Measurements from ENCODE around the gene TMEM41A. TPM values are rescaled to one million over a fixed set of nuclear protein-coding genes. Genes with fewer than 3 reads are reported as not detected.

TMEM41A gene
- total RNA-seq, 1 experiment from 2014 or later: 14.4 TPM

DNA sequence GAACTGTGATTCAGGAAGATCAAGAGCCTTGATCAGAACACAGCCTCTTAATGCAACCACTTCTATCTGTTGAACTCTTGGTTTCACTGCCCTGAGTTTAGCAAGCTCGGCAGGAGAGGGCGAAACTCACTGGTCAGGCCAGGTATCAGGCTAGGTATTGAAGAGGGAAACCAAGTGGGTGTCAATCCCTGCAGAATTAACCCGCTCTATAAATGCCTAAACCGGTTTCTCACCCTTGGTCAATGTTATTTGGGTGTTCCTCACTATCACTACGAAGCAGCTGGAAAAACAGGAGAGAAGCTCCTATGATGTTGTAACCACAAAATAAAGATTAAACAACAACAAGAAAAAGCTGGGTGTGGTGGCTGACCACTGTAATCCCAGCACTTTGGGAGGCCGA is 29.7 kb upstream of the TMEM41A start:
- ATAC-seq (no peak), DNase-seq (ENCODE audit: low spot score) (no peak)
- ChIA-PET POLR2A (no interaction called here), CTCF (interaction anchor here (0.7 to 3.2 kb wide), 4 partner anchors 10 to 47 kb away, joined by 4 to 13 read pairs (median 6); no protein-coding TSS in a partner anchor)
- no peak overlapping the region for H3K4me3 Mint-ChIP-seq
- H3K27ac Mint-ChIP-seq: no peak overlapping the region
- TF ChIP-seq PRRX2 (CRISPR knock-in tag; IDR thresholded peaks at IDR 0.05) (no peak), ZNF671 (CRISPR knock-in tag; IDR thresholded peaks at IDR 0.05) (no peak), NFATC4 (CRISPR knock-in tag; IDR thresholded peaks at IDR 0.05) (no peak), NR1H2 (CRISPR knock-in tag; IDR thresholded peaks at IDR 0.05) (no peak), ZNF317 (CRISPR knock-in tag; IDR thresholded peaks at IDR 0.05; ENCODE audit: borderline replicate concordance, low read depth) (no peak), ZNF263 (CRISPR knock-in tag; IDR thresholded peaks at IDR 0.05; ENCODE audit: low read depth) (no peak), ELF4 (CRISPR knock-in tag; IDR thresholded peaks at IDR 0.05; ENCODE audit: low read depth) (no peak), ZNF423 (CRISPR knock-in tag; IDR thresholded peaks at IDR 0.05) (no peak), FOXJ3 (CRISPR knock-in tag; IDR thresholded peaks at IDR 0.05; ENCODE audit: borderline replicate concordance) (no peak)
- 0 out of 2 replicates have a peak, but pooled peaks cover 3% of the 10 kb centered on the region for H3K9me3 Mint-ChIP-seq
- no peaks in the 10 kb centered on the region for H3K36me3 Mint-ChIP-seq
- no peaks in the 10 kb centered on the region for H3K4me1 Mint-ChIP-seq
- peaks cover 2% of the 10 kb centered on the region; the same call in 1 of the 2 replicates for H3K27me3 Mint-ChIP-seq (ENCODE audit: low read depth)

GRCh38 chr3:185527364-185527763 is 28.5 kb upstream of the TMEM41A start:
- ChIA-PET CTCF (interaction anchor here (1.4 to 3.2 kb wide), 3 partner anchors 9 to 48 kb away, joined by 4 to 13 read pairs (median 5); no protein-coding TSS in a partner anchor), POLR2A (no interaction called here)

DNA sequence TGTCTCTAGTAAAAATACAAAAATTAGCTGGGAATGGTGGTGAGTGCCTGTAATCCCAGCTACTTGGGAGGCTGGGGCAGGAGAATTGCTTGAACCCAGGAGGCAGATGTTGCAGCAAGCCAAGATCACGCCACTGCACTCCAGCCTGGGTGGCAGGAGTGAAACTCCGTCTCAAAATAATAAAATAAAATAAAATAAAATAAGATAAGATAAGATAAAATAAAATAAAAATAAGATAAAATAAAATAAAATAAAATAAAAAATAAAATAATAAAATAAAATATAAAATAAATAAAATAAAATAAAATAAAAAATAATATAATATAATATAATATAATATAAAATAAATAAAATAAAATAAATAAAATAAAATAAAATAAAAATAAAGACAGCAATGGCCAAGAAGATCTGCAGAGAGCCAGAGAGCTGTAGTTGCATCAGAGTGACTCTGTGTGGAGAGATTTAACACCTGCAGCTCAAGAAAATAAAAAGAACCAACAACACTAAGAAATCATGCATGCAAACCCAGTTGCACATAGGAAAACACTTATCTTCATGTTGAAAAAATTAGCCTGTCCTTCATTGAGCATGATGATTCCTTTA is 27.6 kb upstream of the TMEM41A start:
- peaks cover 2% of the 10 kb centered on the region; the same call in 1 of the 2 replicates for H3K27me3 Mint-ChIP-seq (ENCODE audit: low read depth)
- 0 out of 2 replicates have a peak, but pooled peaks cover 3% of the 10 kb centered on the region for H3K9me3 Mint-ChIP-seq
- H3K4me3 Mint-ChIP-seq: no peak overlapping the region
- ChIA-PET CTCF (interaction anchor here (1.6 kb wide), 1 partner anchor 49 kb away, joined by 5 read pairs; no protein-coding TSS in a partner anchor), POLR2A (no interaction called here)
- ATAC-seq (no peak), DNase-seq (ENCODE audit: low spot score) (no peak)
- H3K27ac Mint-ChIP-seq: no peak overlapping the region
- no peaks in the 10 kb centered on the region for H3K36me3 Mint-ChIP-seq
- TF ChIP-seq, protein P1, sequence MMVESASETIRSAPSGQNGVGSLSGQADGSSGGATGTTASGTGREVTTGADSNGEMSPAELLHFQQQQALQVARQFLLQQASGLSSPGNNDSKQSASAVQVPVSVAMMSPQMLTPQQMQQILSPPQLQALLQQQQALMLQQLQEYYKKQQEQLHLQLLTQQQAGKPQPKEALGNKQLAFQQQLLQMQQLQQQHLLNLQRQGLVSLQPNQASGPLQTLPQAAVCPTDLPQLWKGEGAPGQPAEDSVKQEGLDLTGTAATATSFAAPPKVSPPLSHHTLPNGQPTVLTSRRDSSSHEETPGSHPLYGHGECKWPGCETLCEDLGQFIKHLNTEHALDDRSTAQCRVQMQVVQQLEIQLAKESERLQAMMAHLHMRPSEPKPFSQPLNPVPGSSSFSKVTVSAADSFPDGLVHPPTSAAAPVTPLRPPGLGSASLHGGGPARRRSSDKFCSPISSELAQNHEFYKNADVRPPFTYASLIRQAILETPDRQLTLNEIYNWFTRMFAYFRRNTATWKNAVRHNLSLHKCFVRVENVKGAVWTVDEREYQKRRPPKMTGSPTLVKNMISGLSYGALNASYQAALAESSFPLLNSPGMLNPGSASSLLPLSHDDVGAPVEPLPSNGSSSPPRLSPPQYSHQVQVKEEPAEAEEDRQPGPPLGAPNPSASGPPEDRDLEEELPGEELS (CRISPR knock-in tag; IDR thresholded peaks at IDR 0.05): no peak
- TF ChIP-seq ZNF416 (CRISPR knock-in tag; IDR thresholded peaks at IDR 0.05) (no peak), GTF2I (CRISPR knock-in tag; conservative IDR thresholded peaks at IDR 0.05) (no peak), HMGA2 (CRISPR knock-in tag; IDR thresholded peaks at IDR 0.05) (peak; percentile 97; the same call in 1 of the 2 replicates), TCF7 (CRISPR knock-in tag; IDR thresholded peaks at IDR 0.05; ENCODE audit: low read depth) (no peak), GABPB1 (CRISPR knock-in tag; IDR thresholded peaks at IDR 0.05) (no peak)
- no peaks in the 10 kb centered on the region for H3K4me1 Mint-ChIP-seq

More at GRCh38 chr3:185527364-185527763, 28.5 kb upstream of the TMEM41A start:
- Mint-ChIP-seq H3K27me3 (ENCODE audit: low read depth) (peaks cover 2% of the 10 kb centered on the region; the same call in 1 of the 2 replicates), H3K27ac (no peak overlapping the region), H3K36me3 (no peaks in the 10 kb centered on the region), H3K9me3 (0 out of 2 replicates have a peak, but pooled peaks cover 3% of the 10 kb centered on the region), H3K4me1 (no peaks in the 10 kb centered on the region), H3K4me3 (no peak overlapping the region)
- no peak for DNase-seq (ENCODE audit: low spot score)
- ATAC-seq: no peak
- TF ChIP-seq ETV6 (CRISPR knock-in tag; IDR thresholded peaks at IDR 0.05): no peak
- TF ChIP-seq NR1H2 (CRISPR knock-in tag; IDR thresholded peaks at IDR 0.05): no peak
- TF ChIP-seq IRF2 (CRISPR knock-in tag; IDR thresholded peaks at IDR 0.05; ENCODE audit: borderline replicate concordance, low read depth): no peak
- no peak for TF ChIP-seq ATF3 (CRISPR knock-in tag; conservative IDR thresholded peaks at IDR 0.05)
- TF ChIP-seq FOXP1 (CRISPR knock-in tag; IDR thresholded peaks at IDR 0.05; ENCODE audit: borderline replicate concordance): no peak
- no peak for TF ChIP-seq ZNF396 (CRISPR knock-in tag; IDR thresholded peaks at IDR 0.05; ENCODE audit: borderline replicate concordance)
- no peak for TF ChIP-seq CREM (CRISPR knock-in tag; IDR thresholded peaks at IDR 0.05)
- no peak for TF ChIP-seq NFATC4 (CRISPR knock-in tag; IDR thresholded peaks at IDR 0.05)
- no peak for TF ChIP-seq KAT7 (CRISPR knock-in tag; IDR thresholded peaks at IDR 0.05; ENCODE audit: borderline replicate concordance)
- no peak for TF ChIP-seq HMGA2 (CRISPR knock-in tag; IDR thresholded peaks at IDR 0.05)
- TF ChIP-seq, protein P2, sequence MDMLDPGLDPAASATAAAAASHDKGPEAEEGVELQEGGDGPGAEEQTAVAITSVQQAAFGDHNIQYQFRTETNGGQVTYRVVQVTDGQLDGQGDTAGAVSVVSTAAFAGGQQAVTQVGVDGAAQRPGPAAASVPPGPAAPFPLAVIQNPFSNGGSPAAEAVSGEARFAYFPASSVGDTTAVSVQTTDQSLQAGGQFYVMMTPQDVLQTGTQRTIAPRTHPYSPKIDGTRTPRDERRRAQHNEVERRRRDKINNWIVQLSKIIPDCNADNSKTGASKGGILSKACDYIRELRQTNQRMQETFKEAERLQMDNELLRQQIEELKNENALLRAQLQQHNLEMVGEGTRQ (CRISPR knock-in tag; IDR thresholded peaks at IDR 0.05): no peak
- no peak for TF ChIP-seq ZNF219 (CRISPR knock-in tag; IDR thresholded peaks at IDR 0.05; ENCODE audit: borderline replicate concordance)
- TF ChIP-seq, protein P3, sequence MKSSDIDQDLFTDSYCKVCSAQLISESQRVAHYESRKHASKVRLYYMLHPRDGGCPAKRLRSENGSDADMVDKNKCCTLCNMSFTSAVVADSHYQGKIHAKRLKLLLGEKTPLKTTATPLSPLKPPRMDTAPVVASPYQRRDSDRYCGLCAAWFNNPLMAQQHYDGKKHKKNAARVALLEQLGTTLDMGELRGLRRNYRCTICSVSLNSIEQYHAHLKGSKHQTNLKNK (CRISPR knock-in tag; IDR thresholded peaks at IDR 0.05): no peak
- TF ChIP-seq CREB1 (CRISPR knock-in tag; IDR thresholded peaks at IDR 0.05): no peak
- TF ChIP-seq SMAD3 (CRISPR knock-in tag; IDR thresholded peaks at IDR 0.05; ENCODE audit: borderline replicate concordance): no peak
- no peak for TF ChIP-seq OVOL2 (CRISPR knock-in tag; IDR thresholded peaks at IDR 0.05; ENCODE audit: borderline replicate concordance)
- no peak for TF ChIP-seq GABPB1 (CRISPR knock-in tag; IDR thresholded peaks at IDR 0.05)
- TF ChIP-seq TEAD4 (CRISPR knock-in tag; IDR thresholded peaks at IDR 0.05): no peak
